SU-DHL-6 (cell line): ENCODE results near the gene WNT7B.

Experiments
- H2AFZ ChIP-seq: fragments of 200-600 bp; sonication (generic); 2 replicates; pipeline ENCODE4 v1.6.1; 2014; ENCODE audit warnings: low read depth, mild to moderate bottlenecking, moderate library complexity, mixed read lengths, antibody characterized with exemption, low read length; ENCODE audit not compliant: severe bottlenecking
- H3F3A ChIP-seq: fragments of 200-600 bp; shearing (Covaris generic); 2 replicates; pipeline ENCODE4 v1.6.0; 2016; ENCODE audit warnings: antibody characterized with exemption, mild to moderate bottlenecking; ENCODE audit not compliant: insufficient read depth
- H3K27ac ChIP-seq: fragments of 200-600 bp; sonication (generic); 2 replicates; pipeline ENCODE4 v1.5.1; 2016; ENCODE audit warnings: low read depth, mild to moderate bottlenecking, low read length, moderate library complexity, mixed read lengths
- H3K27me3 ChIP-seq: fragments of 200-600 bp; sonication (generic), shearing (Covaris generic); 2 replicates; pipeline ENCODE4 v1.6.0; 2014; ENCODE audit warnings: mild to moderate bottlenecking, low read length
- H3K36me3 ChIP-seq: fragments of 200-600 bp; sonication (generic); 2 replicates; pipeline ENCODE4 v1.6.1; 2014; ENCODE audit warnings: mild to moderate bottlenecking, low read length, mixed read lengths
- H3K4me2 ChIP-seq: fragments of 300-600, 200-600 bp; shearing (Covaris generic), sonication (generic); 2 replicates; pipeline ENCODE4 v1.6.0; 2014; ENCODE audit warnings: low read length, low read depth, mild to moderate bottlenecking; ENCODE audit not compliant: poor library complexity, severe bottlenecking
- H3K4me3 ChIP-seq: fragments of 200-600 bp; sonication (generic); 2 replicates; pipeline ENCODE4 v1.5.1; 2014; ENCODE audit warnings: antibody characterized with exemption, low read length, mild to moderate bottlenecking, mixed read lengths; ENCODE audit not compliant: insufficient read depth, poor library complexity, severe bottlenecking
- H3K79me2 ChIP-seq: fragments of 200-600 bp; sonication (generic); 2 replicates; pipeline ENCODE4 v1.6.1; 2014; ENCODE audit warnings: mild to moderate bottlenecking, low read length, moderate library complexity; ENCODE audit not compliant: insufficient read depth
- H3K9ac ChIP-seq: fragments of 200-600 bp; sonication (generic); 2 replicates; pipeline ENCODE4 v1.7.0; 2014; ENCODE audit warnings: mild to moderate bottlenecking, low read length
- H3K9me2 ChIP-seq: fragments of 200-600 bp; sonication (generic); replicated peaks from 2 replicates; pipeline ENCODE4 v1.6.1; 2014; ENCODE audit warnings: low read length; ENCODE audit not compliant: insufficient read depth
- H3K9me3 ChIP-seq: fragments of 200-600 bp; sonication (generic); 2 replicates; pipeline ENCODE4 v1.6.1; 2014; ENCODE audit warnings: low read length, mixed read lengths; ENCODE audit not compliant: insufficient read depth
- H4K20me1 ChIP-seq: fragments of 200-600 bp; sonication (generic); 2 replicates; pipeline ENCODE4 v1.6.1; 2014; ENCODE audit warnings: low read depth, mild to moderate bottlenecking, antibody characterized with exemption, low read length, moderate library complexity, mixed read lengths
- CTCF ChIP-seq: fragments of 200-600 bp; sonication (generic); IDR thresholded peaks from one replicate; pipeline ENCODE4 v1.5.1; 2017; ENCODE audit warnings: antibody characterized with exemption, mild to moderate bottlenecking, low read length, moderate library complexity; ENCODE audit not compliant: insufficient read depth, poor library complexity, severe bottlenecking
- EZH2phosphoT487 ChIP-seq: fragments of 200-600 bp; sonication (generic), shearing (Covaris generic); conservative IDR thresholded peaks from 2 replicates; pipeline ENCODE4 v1.6.1; 2018; ENCODE audit warnings: mild to moderate bottlenecking, antibody characterized with exemption, low read length, moderate library complexity, mixed read lengths

The WNT7B gene

GRCh38 chr22:45962434-45962718 lies 14.6 kb downstream of the WNT7B start:
- Histone ChIP-seq H3K79me2 (no peaks in the 10 kb centered on the region), H3K27me3 (no peaks in the 10 kb centered on the region), H3K27ac (no peak overlapping the region), H4K20me1 (no peaks in the 10 kb centered on the region), H3K36me3 (no peaks in the 10 kb centered on the region), H3K9me2 (no peaks in the 10 kb centered on the region), H3F3A (no peaks in the 10 kb centered on the region), H2AFZ (no peak overlapping the region), H3K4me3 (no peak overlapping the region), H3K9ac (no peak overlapping the region), H3K4me2 (no peak overlapping the region), H3K9me3 (no peaks in the 10 kb centered on the region)
- TF ChIP-seq CTCF = no peak
- TF ChIP-seq EZH2phosphoT487 = no peak

GRCh38 chr22:45961679-45962433 lies 15.1 kb downstream of the WNT7B start:
- no peaks in the 10 kb centered on the region for H3K27me3 ChIP-seq
- TF ChIP-seq EZH2phosphoT487 = no peak
- TF ChIP-seq CTCF = no peak
- no peak overlapping the region for H3K9ac ChIP-seq
- H3K79me2 ChIP-seq = no peaks in the 10 kb centered on the region
- H3K4me3 ChIP-seq = no peak overlapping the region
- H3F3A ChIP-seq = no peaks in the 10 kb centered on the region
- H3K36me3 ChIP-seq = no peaks in the 10 kb centered on the region
- no peak overlapping the region for H2AFZ ChIP-seq
- no peaks in the 10 kb centered on the region for H3K9me2 ChIP-seq
- H3K4me2 ChIP-seq = no peak overlapping the region
- no peaks in the 10 kb centered on the region for H4K20me1 ChIP-seq
- H3K27ac ChIP-seq = no peak overlapping the region
- no peaks in the 10 kb centered on the region for H3K9me3 ChIP-seq

- no peaks in the 10 kb centered on the region for H3K79me2 ChIP-seq
- no peaks in the 10 kb centered on the region for H3K9me3 ChIP-seq
- no peak overlapping the region for H3K27ac ChIP-seq
- no peak overlapping the region for H2AFZ ChIP-seq
- no peaks in the 10 kb centered on the region for H3K27me3 ChIP-seq
- no peak overlapping the region for H3K4me2 ChIP-seq
- no peaks in the 10 kb centered on the region for H3K9me2 ChIP-seq
- H3K36me3 ChIP-seq = no peaks in the 10 kb centered on the region
- H4K20me1 ChIP-seq = no peaks in the 10 kb centered on the region
- TF ChIP-seq EZH2phosphoT487 (no peak), CTCF (no peak)
- H3K4me3 ChIP-seq = no peak overlapping the region
- H3K9ac ChIP-seq = no peak overlapping the region
- no peaks in the 10 kb centered on the region for H3F3A ChIP-seq
Observed at GRCh38 chr22:45960477-45961386, 16.2 kb downstream of the WNT7B start.
